ENCODE data around the gene SPEN.

The SPEN gene

GRCh38 chr1:15937146-15937545 is 89.6 kb downstream of the SPEN start:
- no peak for DNase-seq

- no peak for DNase-seq
Measured at GRCh38 chr1:15937706-15938168, 90.2 kb downstream of the SPEN start.

GRCh38 chr1:15938628-15939161 is 91.2 kb downstream of the SPEN start:
- DNase-seq, result no peak

- no peak for DNase-seq
Measured at GRCh38 chr1:15939181-15940109, 91.9 kb downstream of the SPEN start.

DNA sequence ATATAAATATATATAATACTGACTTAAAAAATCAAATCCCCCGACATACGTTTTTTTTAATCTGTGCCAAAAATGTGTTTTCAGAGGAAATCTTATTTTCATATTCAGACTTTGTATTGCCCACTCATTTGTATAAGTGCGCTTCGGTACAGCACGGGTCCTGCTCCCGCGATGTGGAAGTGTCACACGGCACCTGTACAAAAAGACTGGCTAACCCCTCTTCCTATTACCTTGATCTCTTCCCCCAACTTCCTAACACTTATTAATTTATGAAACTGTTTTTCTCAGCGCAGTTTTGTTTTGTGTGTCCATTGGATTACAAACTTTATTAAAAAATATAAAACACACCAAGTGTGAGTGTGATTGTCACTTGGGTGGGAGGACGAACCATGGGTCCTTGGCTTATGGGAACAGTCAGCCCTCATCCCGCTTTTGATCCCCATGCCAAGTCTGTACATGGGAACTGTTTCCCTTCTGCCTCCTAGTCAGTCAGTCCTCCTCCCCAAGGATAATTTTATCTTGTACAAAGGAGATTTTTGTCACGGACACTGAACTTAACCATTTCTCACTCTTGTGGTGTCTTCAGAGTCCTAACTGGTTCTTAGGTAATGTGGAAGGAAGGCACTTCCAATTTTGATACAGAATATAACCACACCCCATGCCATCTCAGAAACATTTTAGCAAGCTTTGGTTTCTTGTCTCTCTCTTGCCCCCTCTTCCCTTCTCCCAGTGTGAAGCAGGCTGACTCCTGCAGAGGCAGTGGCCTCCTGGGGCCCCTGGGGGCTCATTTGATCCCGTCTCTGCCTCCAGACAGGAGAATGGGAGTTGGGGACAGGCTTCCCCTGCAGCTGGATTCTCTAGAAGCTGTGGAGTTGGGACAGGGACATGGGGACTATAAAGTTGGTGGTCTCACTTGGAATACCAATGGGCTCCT is 92.9 kb downstream of the SPEN start:
- DNase-seq, result no peak

DNA sequence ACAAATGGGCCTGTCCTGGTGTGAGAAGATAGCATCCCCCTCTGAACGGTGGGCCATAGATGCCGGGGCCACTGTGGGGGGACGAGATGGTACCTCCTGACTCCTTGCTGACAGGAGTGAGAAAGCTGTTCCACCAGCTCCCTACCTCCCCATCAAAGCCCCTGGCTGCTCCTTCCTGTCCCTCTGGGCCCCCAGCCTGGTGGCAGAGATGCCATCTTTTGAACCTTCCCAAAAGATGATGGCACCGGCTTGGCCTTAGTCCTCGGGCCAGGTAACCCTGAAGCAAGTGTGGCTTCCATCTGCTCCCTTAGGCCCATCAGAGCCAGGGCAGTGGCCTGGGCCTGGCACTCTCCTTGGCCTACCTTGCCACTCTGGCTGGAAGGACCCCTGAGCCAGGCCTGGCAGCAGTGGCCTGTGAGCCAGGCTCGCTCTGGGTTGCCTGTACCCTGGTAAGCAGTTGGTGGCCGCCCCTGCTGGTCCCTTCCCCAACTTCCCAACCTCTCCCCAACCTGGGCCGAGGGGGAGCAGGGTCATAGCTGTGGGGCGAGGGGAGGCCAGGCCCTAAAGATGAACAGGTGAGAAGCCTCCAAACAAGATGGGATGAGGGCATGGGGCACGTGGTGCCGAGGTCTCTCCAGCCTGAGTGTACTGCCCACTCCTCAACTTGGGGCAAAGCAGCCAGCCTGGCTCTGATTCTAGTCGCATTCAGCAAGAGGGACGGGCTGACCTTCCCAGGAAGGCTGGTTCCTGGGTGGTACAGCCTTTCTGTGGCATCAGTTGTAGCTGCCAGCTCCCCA is 93.7 kb downstream of the SPEN start:
- no peak for DNase-seq

DNA sequence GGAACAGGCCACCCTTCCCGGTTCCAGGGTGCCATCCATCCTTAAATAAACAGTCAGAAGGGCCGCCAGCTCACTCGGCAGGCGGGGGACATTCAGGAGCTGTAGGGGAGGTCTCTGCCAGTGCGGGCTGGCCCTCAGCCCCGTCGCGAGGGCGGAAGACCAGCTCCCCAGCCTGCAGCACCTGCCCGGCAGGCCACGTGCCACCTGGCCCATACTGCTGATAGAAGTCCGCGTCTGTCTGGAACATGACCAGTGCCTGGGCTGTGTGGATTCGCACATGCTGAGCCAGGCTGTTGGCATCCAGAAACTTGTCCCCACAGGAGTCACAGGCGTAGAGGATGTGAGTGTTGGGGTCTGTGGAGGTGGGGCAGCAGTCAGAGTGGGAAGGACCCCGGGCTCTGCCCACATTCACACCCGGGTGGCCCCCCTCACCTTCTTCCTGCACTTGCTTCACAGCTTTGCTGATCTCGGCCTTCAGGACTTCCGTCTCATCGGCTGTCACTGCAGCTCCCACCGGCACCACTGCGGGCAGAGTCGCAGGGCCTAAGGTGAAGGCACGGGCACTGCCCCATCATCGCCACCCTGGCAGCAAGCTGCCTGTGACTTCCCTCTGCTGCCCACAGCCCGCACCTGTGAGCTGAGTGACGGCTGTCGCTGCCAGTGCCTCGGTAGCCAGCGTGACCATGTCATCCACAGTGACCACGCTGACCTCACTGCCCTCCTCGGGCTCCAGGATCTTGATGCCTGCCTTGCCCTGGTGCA is 94.6 kb downstream of the SPEN start:
- no peak for DNase-seq

DNA sequence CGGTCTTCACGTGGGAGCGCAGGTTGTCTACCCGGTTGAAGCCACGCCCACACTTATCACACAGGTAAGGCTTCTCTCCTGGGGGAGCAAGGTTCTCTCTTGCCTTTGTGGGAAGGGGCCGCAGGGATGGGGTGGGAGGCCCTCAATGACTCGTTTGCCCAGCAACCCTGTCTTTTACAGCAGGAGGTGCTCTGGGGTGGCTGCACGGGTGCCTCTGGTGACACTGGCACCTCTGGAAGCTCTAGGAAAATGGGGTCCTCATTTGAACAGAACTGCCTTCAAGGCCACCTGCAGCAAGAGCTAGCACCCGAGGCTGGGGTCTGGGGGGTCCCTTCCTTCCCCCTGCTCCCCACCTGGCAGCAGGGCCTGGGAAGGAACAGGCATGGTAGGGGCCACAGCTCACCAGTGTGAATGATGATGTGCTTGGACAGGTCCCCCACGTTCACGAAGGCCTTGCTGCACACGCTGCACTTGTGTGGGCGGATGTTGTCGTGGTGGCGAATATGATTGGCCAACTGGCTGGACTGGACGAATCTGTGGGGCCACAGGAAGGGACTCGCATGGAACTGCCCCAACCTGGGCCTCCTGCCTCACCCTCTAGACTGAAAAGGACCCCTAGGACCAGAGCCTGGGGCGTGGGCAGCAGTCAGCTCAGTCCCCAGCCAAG is 95.3 kb downstream of the SPEN start:
- DNase-seq, result no peak

GRCh38 chr1:15943328-15943991 is 96.0 kb downstream of the SPEN start:
- DNase-seq, result no peak

GRCh38 chr1:15943992-15944307 is 96.4 kb downstream of the SPEN start:
- DNase-seq, result no peak

DNA sequence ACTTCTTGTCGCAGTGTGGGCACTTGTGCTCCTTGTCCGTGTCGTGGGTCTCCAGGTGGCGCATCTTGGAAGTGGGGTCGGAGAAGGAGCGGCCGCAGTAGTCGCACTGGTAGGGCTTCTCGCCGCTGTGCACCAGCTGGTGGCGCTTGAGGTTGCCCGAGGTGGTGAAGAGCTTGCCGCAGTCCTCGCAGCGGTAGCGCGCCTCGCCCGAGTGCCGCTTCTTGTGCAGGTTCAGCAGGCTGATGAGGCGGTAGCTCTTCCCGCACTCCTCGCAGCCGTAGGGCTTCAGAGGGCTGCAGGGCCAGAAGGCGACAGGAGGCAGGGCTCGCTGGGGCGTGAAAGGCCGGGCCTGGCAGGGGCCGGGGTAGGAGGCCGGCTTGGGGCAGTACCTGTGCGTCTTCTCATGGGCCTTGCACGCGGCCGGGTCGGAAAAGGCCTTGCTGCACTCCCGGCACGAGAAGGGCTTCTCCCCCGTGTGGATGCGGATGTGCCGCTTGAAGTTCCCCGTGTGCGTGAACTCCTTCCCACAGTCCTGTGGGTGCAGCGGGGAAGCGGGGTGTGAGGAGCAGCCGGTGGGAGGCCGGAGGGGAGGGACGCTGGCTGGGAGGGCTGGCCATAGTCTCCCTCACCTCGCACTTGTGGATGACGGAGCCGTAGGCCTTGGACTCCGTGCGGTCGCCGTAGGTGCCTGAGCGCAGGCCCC is 97.0 kb downstream of the SPEN start:
- no peak for DNase-seq

- DNase-seq, result no peak
Measured at GRCh38 chr1:15945011-15945831, 97.7 kb downstream of the SPEN start.

DNA sequence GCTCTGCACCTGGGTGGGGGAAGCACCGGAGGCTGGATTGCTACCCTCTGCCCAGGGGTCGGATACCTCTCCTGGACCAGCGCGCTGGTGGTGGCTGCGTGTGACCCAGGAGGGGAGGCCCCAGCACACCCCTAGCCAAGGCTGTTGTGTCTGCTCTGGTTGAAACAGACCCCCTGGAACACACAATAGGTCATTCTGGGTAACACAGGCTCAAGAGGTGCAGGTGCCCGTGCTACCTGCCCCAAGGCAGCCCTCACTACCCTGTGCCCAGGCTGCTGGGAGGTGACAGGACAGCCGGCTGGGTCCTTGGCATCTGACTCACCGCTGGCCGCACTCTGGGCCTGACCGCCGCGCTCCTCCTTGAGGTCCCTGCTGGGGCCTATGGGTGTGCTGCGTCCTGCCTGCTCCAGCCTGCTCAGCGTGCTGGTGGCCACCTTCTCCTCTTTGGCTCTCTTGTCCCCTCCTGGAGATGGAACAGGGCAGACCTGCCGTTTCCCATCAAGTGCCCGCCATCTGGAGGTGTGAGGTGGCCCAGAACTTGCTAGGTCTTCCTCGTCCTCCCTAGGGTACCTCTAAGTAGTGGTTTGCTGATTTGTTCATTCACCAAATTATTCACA is 98.4 kb downstream of the SPEN start:
- no peak for DNase-seq

- no peak for DNase-seq
Measured at GRCh38 chr1:15946571-15947381, 99.3 kb downstream of the SPEN start.

DNA sequence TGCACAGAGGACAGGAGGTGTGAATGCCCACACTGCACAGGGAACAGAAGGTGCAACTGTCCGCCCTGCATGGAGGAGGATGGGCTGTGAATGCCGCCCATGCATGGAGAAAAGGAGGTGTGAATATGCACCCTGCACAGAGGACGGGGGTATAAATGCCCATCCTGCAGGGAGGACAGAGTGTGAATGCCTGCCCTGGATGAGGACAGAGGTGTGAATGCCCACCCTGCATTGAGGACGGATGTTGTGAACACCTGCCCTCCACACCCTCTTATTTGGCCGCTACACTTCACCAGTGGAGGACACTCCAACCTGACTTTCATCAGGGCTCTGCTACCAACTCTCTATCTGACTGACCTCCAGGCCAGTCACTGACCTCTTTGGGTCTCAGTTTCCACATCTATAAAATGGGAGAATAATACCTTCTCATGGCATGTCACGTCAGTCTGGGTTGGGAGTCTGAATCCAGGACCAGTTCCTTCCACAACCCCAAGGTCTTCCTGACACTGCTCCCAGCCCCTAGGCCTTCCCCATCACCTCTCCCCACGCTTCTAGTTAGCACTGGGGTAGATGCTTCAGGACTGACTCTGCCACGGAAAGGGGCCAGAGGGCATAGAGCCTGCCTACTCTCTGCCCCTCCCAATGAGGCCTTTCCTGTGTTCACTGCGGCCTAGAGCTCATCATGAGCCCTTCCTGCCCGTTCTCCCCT is 100.0 kb downstream of the SPEN start:
- no peak for DNase-seq

DNA sequence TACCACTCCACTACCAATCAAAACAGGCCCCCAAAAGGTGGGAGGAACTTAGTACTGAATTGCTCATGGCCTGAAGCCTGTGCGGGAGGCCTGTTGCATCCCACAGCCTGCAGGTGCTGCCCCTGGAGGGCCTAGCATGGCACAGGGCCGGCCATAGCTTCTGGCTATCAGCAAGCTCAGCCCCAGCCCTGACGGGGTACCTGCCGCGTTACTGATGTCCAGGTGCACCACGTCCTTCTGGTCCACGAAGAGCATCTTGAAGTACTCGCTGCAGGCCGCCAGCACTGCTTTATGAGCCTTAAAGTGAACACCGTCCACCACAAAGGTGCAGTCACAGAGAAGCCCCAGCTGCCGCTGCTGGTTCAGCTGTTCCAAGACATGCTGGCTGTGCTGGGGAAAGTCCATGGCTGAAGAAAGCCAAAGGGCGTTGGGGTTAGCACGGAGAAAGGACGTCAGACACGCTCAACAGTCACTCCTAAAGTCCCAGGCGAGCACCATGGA is 100.6 kb downstream of the SPEN start:
- peak in 1 of 5 donors; percentile 42 for DNase-seq
